ENCODE measurements around the gene CRYBG3. TPM values are rescaled to one million over a fixed set of nuclear protein-coding genes. Genes with fewer than 3 reads are reported as not detected.

The CRYBG3 gene
- total RNA-seq, 1 experiment from 2014 or later: 5.9 TPM

DNA sequence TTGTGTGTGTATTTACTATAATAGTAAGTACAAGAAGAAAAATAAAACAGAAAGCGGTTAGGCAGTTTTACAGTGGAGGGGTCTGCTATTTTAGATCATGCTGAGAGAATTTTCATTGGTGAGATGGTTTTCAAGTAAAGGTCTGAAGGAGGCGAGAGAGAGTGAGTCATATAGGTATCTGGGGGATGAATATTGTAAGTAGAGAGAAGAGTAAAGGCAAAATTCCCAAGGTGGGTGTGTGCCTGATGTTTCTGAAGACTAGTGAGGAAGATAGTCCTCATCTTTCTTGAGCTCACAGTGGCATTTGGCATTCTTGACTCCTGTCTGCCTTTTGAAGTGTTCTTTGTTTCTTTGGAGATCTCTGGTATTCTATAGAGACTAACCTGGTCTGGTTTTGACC, 38.6 kb downstream of the CRYBG3 start:
- Histone ChIP-seq H3K4me1 (ENCODE audit: insufficient read depth, low read length) (no peaks in the 10 kb centered on the region), H3K14ac (ENCODE audit: insufficient read depth, low read length) (no peak overlapping the region), H2BK12ac (ENCODE audit: insufficient read length, low read depth, low read length) (no peak overlapping the region), H4K20me1 (ENCODE audit: control insufficient read depth, insufficient read depth, insufficient read length) (no peaks in the 10 kb centered on the region), H2BK20ac (ENCODE audit: low read depth, low read length, poor library complexity, severe bottlenecking) (no peak overlapping the region), H2BK5ac (ENCODE audit: insufficient read length, low read length) (no peak overlapping the region), H2BK15ac (ENCODE audit: low read depth, low read length) (no peak overlapping the region), H3K23me2 (ENCODE audit: insufficient read length, low read depth, low read length, poor library complexity, severe bottlenecking) (no peaks in the 10 kb centered on the region), H3K9me3 (ENCODE audit: control insufficient read depth, low read depth, low read length) (no peaks in the 10 kb centered on the region), H3K27ac (ENCODE audit: insufficient read length, low read depth, low read length) (no peak overlapping the region), H3K23ac (ENCODE audit: insufficient read length, low read depth, low read length) (no peak overlapping the region), H4K8ac (replicated peaks; ENCODE audit: insufficient read length, low read depth, low read length) (no peak overlapping the region), H3K4me2 (ENCODE audit: insufficient read depth, insufficient read length, low read length) (no peak overlapping the region), H3K79me1 (ENCODE audit: insufficient read depth, low read depth, low read length, poor library complexity, severe bottlenecking) (no peaks in the 10 kb centered on the region), H2AFZ (ENCODE audit: low read length) (no peak overlapping the region), H3K9ac (ENCODE audit: extremely low read depth, insufficient read length, low read length) (no peak overlapping the region), H3K18ac (ENCODE audit: insufficient read length, low read depth, low read length) (no peak overlapping the region), H3K4ac (ENCODE audit: low read depth, low read length) (no peak overlapping the region), H2AK5ac (ENCODE audit: insufficient read length, low read length) (no peak overlapping the region), H4K5ac (ENCODE audit: insufficient read length, low read depth, low read length) (no peak overlapping the region), H4K91ac (ENCODE audit: insufficient read length, low read depth, low read length) (no peak overlapping the region), H3K79me2 (ENCODE audit: insufficient read depth, low read length) (peaks cover 2% of the 10 kb centered on the region; the same call in 1 of the 2 replicates), H2BK120ac (ENCODE audit: low read depth, low read length, poor library complexity, severe bottlenecking) (no peak overlapping the region), H3K56ac (ENCODE audit: insufficient read length, low read depth, low read length) (no peak overlapping the region), H3T11ph (ENCODE audit: low read length) (no peak overlapping the region), H3K27me3 (ENCODE audit: insufficient read depth, low read length) (no peaks in the 10 kb centered on the region)
- no peak for DNase-seq
- no CpG with 5 or more reads among the region's 2 CpGs for WGBS (ENCODE audit: extremely low coverage, insufficient read length, low lambda C conversion rate)
- Mint-ChIP-seq H3K4me3 (no peak overlapping the region), H3K36me3 (ENCODE audit: insufficient read depth in 1 of 3, low read depth in 3 of 3) (no peaks in the 10 kb centered on the region; a peak in 1 of 7 replicates), H3K27me3 (ENCODE audit: low read depth) (no peaks in the 10 kb centered on the region), H3K27ac (no peak overlapping the region), H3K9me3 (no peaks in the 10 kb centered on the region; a peak in 1 of 5 replicates), H3K4me1 (peaks cover 7 to 22% of the 10 kb centered on the region in 2 experiments)
- TF ChIP-seq, protein P1, sequence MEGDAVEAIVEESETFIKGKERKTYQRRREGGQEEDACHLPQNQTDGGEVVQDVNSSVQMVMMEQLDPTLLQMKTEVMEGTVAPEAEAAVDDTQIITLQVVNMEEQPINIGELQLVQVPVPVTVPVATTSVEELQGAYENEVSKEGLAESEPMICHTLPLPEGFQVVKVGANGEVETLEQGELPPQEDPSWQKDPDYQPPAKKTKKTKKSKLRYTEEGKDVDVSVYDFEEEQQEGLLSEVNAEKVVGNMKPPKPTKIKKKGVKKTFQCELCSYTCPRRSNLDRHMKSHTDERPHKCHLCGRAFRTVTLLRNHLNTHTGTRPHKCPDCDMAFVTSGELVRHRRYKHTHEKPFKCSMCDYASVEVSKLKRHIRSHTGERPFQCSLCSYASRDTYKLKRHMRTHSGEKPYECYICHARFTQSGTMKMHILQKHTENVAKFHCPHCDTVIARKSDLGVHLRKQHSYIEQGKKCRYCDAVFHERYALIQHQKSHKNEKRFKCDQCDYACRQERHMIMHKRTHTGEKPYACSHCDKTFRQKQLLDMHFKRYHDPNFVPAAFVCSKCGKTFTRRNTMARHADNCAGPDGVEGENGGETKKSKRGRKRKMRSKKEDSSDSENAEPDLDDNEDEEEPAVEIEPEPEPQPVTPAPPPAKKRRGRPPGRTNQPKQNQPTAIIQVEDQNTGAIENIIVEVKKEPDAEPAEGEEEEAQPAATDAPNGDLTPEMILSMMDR (conservative IDR thresholded peaks at IDR 0.05): no peak

Measured in H9 (cell line).